Trophoblast cell (in vitro differentiated cells and primary cell): ENCODE measurements around the gene CTSE.
A peak's percentile ranks its signal among the peaks of the same experiment; 100 is the strongest.

Experiments
- DNase-seq, 2 donors: peaks; one replicate each; pipeline ENCODE4 v3.0.0-alpha.2; 2016
- H2AFZ ChIP-seq: 2 replicates; pipeline ENCODE4 v1.6.1; 2013; ENCODE audit warnings: low read length, moderate library complexity, mild to moderate bottlenecking; ENCODE audit not compliant: insufficient read depth, poor library complexity
- H2AK5ac ChIP-seq: 2 replicates; pipeline ENCODE4 v1.6.1; 2013; ENCODE audit warnings: mild to moderate bottlenecking, low read length
- H2BK120ac ChIP-seq: 2 replicates; pipeline ENCODE4 v1.6.1; 2013; ENCODE audit warnings: low read length, mild to moderate bottlenecking, moderate library complexity; ENCODE audit not compliant: insufficient read depth, poor library complexity
- H2BK12ac ChIP-seq: 2 replicates; pipeline ENCODE4 v1.6.1; 2013; ENCODE audit warnings: mild to moderate bottlenecking, low read length, moderate library complexity
- H2BK5ac ChIP-seq: 2 replicates; pipeline ENCODE4 v1.6.1; 2013; ENCODE audit warnings: low read length, low read depth, moderate library complexity, mild to moderate bottlenecking; ENCODE audit not compliant: poor library complexity
- H3K14ac ChIP-seq: 2 replicates; pipeline ENCODE4 v1.6.1; 2013; ENCODE audit warnings: mild to moderate bottlenecking, low read length
- H3K18ac ChIP-seq: 2 replicates; pipeline ENCODE4 v1.6.1; 2013; ENCODE audit warnings: mild to moderate bottlenecking, low read length
- H3K23ac ChIP-seq: 2 replicates; pipeline ENCODE4 v1.6.1; 2013; ENCODE audit warnings: low read length
- H3K27ac ChIP-seq: 2 replicates; pipeline ENCODE4 v1.5.1; 2013; ENCODE audit warnings: low read depth, mild to moderate bottlenecking, inconsistent platforms, low read length, moderate library complexity
- H3K27me3 ChIP-seq: 2 replicates; pipeline ENCODE4 v1.6.1; 2013; ENCODE audit warnings: inconsistent platforms, mild to moderate bottlenecking, low read length, moderate library complexity; ENCODE audit not compliant: insufficient read depth
- H3K36me3 ChIP-seq, 2 experiments: 1 replicate in 1 of 2; 2 replicates in 1 of 2; pipeline ENCODE4 v1.6.1; 2013; ENCODE audit warnings: low read length in 2 of 2, mild to moderate bottlenecking in 2 of 2, moderate library complexity in 1 of 2; ENCODE audit not compliant: insufficient read depth in 2 of 2, control insufficient read depth in 1 of 2
- H3K4ac ChIP-seq: 2 replicates; pipeline ENCODE4 v1.6.1; 2013; ENCODE audit warnings: low read depth, mild to moderate bottlenecking, low read length, moderate library complexity
- H3K4me1 ChIP-seq, 2 experiments: 1 replicate in 1 of 2; 2 replicates in 1 of 2; pipeline ENCODE4 v1.6.1; 2013; ENCODE audit warnings: low read length in 2 of 2, mild to moderate bottlenecking in 2 of 2, moderate library complexity in 1 of 2; ENCODE audit not compliant: insufficient read depth in 2 of 2, control insufficient read depth in 1 of 2
- H3K4me2 ChIP-seq: 2 replicates; pipeline ENCODE4 v1.6.1; 2013; ENCODE audit warnings: inconsistent platforms, mild to moderate bottlenecking, low read length, moderate library complexity
- H3K4me3 ChIP-seq: 2 replicates; pipeline ENCODE4 v1.5.1; 2013; ENCODE audit warnings: mild to moderate bottlenecking, low read depth, low read length, inconsistent platforms
- H3K79me1 ChIP-seq: one replicate; pipeline ENCODE4 v1.6.1; 2013; ENCODE audit warnings: low read length
- H3K79me2 ChIP-seq: 2 replicates; pipeline ENCODE4 v1.6.1; 2013; ENCODE audit warnings: low read length, mild to moderate bottlenecking; ENCODE audit not compliant: control insufficient read depth, insufficient read depth, poor library complexity
- H3K9ac ChIP-seq: 2 replicates; pipeline ENCODE4 v1.6.1; 2013; ENCODE audit warnings: mild to moderate bottlenecking, low read length
- H3K9me3 ChIP-seq: 2 replicates; pipeline ENCODE4 v1.6.1; 2013; ENCODE audit warnings: low read depth, mild to moderate bottlenecking, control low read depth, inconsistent platforms, low read length; ENCODE audit not compliant: insufficient read depth
- H4K12ac ChIP-seq: 2 replicates; pipeline ENCODE4 v1.6.1; 2013; ENCODE audit warnings: low read depth, mild to moderate bottlenecking, low read length, moderate library complexity
- H4K8ac ChIP-seq: 2 replicates; pipeline ENCODE4 v1.6.1; 2013; ENCODE audit warnings: low read depth, mild to moderate bottlenecking, low read length, moderate library complexity
- H4K91ac ChIP-seq: one replicate; pipeline ENCODE4 v1.6.1; 2013; ENCODE audit warnings: low read depth, mild to moderate bottlenecking, low read length, moderate library complexity
- WGBS: extraction: QIAGEN DNeasy Blood & Tissue Kit; methylation state at CpG from one replicate; pipeline ENCODE4 v1.1.7; 2013; ENCODE audit warnings: missing lambda C conversion rate; ENCODE audit not compliant: insufficient read length, insufficient coverage; ENCODE audit errors: extremely low coverage; 5-methylcytosine and 5-hydroxymethylcytosine counted together

The CTSE gene

GRCh38 chr1:206049293-206049692 lies 25.6 kb upstream of the CTSE start:
- H3K14ac ChIP-seq: no peak overlapping the region
- H2AFZ ChIP-seq: no peak overlapping the region
- no peak overlapping the region for H2BK5ac ChIP-seq
- H2BK12ac ChIP-seq: no peak overlapping the region
- H2BK120ac ChIP-seq: no peak overlapping the region
- H3K27me3 ChIP-seq: no peaks in the 10 kb centered on the region
- no peaks in the 10 kb centered on the region for H3K79me1 ChIP-seq
- no peaks in the 10 kb centered on the region for H3K4me1 ChIP-seq
- no peaks in the 10 kb centered on the region for H3K79me2 ChIP-seq
- H3K9me3 ChIP-seq: peaks cover 2% of the 10 kb centered on the region
- H3K23ac ChIP-seq: no peak overlapping the region
- no peak overlapping the region for H2AK5ac ChIP-seq
- H3K4ac ChIP-seq: no peak overlapping the region
- no peak overlapping the region for H4K91ac ChIP-seq
- H3K27ac ChIP-seq: no peak overlapping the region
- H3K9ac ChIP-seq: no peak overlapping the region
- no peak for DNase-seq
- H3K4me3 ChIP-seq: no peak overlapping the region
- H3K4me2 ChIP-seq: no peak overlapping the region
- no peak overlapping the region for H4K8ac ChIP-seq
- H4K12ac ChIP-seq: no peak overlapping the region
- no peaks in the 10 kb centered on the region for H3K36me3 ChIP-seq
- H3K18ac ChIP-seq: no peak overlapping the region

GRCh38 chr1:206048582-206048981 lies 24.9 kb upstream of the CTSE start:
- Histone ChIP-seq H3K36me3 (no peaks in the 10 kb centered on the region), H2AK5ac (no peak overlapping the region), H2AFZ (no peak overlapping the region), H2BK5ac (no peak overlapping the region), H3K18ac (no peak overlapping the region), H3K4ac (no peak overlapping the region), H3K9ac (no peak overlapping the region), H3K23ac (no peak overlapping the region), H3K9me3 (peaks cover 2% of the 10 kb centered on the region), H3K79me2 (no peaks in the 10 kb centered on the region), H3K79me1 (no peaks in the 10 kb centered on the region), H2BK120ac (no peak overlapping the region), H4K91ac (no peak overlapping the region), H3K4me2 (no peak overlapping the region), H3K27ac (no peak overlapping the region), H4K12ac (no peak overlapping the region), H3K14ac (no peak overlapping the region), H3K4me3 (no peak overlapping the region), H3K4me1 (no peaks in the 10 kb centered on the region), H4K8ac (no peak overlapping the region), H3K27me3 (no peaks in the 10 kb centered on the region), H2BK12ac (no peak overlapping the region)
- no CpG with 5 or more reads among the region's 6 CpGs for WGBS
- no peak for DNase-seq

GRCh38 chr1:206047271-206047670 lies 23.6 kb upstream of the CTSE start:
- Histone ChIP-seq H2AFZ (no peak overlapping the region), H3K36me3 (no peaks in the 10 kb centered on the region), H3K23ac (no peak overlapping the region), H2BK5ac (no peak overlapping the region), H4K91ac (no peak overlapping the region), H3K79me1 (no peaks in the 10 kb centered on the region), H3K4ac (no peak overlapping the region), H3K4me2 (no peak overlapping the region), H3K79me2 (no peaks in the 10 kb centered on the region), H3K4me1 (no peaks in the 10 kb centered on the region), H3K9ac (no peak overlapping the region), H3K14ac (no peak overlapping the region), H4K8ac (no peak overlapping the region), H2BK120ac (no peak overlapping the region), H3K4me3 (no peak overlapping the region), H2BK12ac (no peak overlapping the region), H2AK5ac (no peak overlapping the region), H3K27me3 (no peaks in the 10 kb centered on the region), H3K9me3 (no peaks in the 10 kb centered on the region), H3K27ac (no peak overlapping the region), H3K18ac (no peak overlapping the region), H4K12ac (no peak overlapping the region)
- no peak for DNase-seq
- WGBS: no CpG with 5 or more reads among the region's 4 CpGs

GRCh38 chr1:206041640-206042039 lies 17.9 kb upstream of the CTSE start:
- no peaks in the 10 kb centered on the region for H3K9me3 ChIP-seq
- H3K36me3 ChIP-seq: no peaks in the 10 kb centered on the region
- no peak overlapping the region for H2AK5ac ChIP-seq
- no peak overlapping the region for H2AFZ ChIP-seq
- no peaks in the 10 kb centered on the region for H3K27me3 ChIP-seq
- H2BK12ac ChIP-seq: no peak overlapping the region
- H3K23ac ChIP-seq: no peak overlapping the region
- H3K4me2 ChIP-seq: no peak overlapping the region
- peak in 1 of 2 donors; percentile 1 for DNase-seq
- no peak overlapping the region for H2BK5ac ChIP-seq
- no peaks in the 10 kb centered on the region for H3K4me1 ChIP-seq
- no peak overlapping the region for H4K12ac ChIP-seq
- no peak overlapping the region for H3K18ac ChIP-seq
- no peak overlapping the region for H3K27ac ChIP-seq
- no peak overlapping the region for H3K4ac ChIP-seq
- H3K79me1 ChIP-seq: no peaks in the 10 kb centered on the region
- H3K14ac ChIP-seq: no peak overlapping the region
- H4K8ac ChIP-seq: no peak overlapping the region
- H2BK120ac ChIP-seq: no peak overlapping the region
- no peak overlapping the region for H4K91ac ChIP-seq
- H3K79me2 ChIP-seq: no peaks in the 10 kb centered on the region
- no CpG with 5 or more reads among the region's 7 CpGs for WGBS
- no peak overlapping the region for H3K9ac ChIP-seq
- no peak overlapping the region for H3K4me3 ChIP-seq
